Esophagus squamous epithelium (tissue), 5 donors: Measurements from ENCODE around the gene DISP2. TPM values are rescaled to one million over a fixed set of nuclear protein-coding genes. Genes with fewer than 3 reads are reported as not detected.

Experiments used
- DNase-seq: peaks from one replicate; lab custom pipeline; 2025; lab: John Stamatoyannopoulos, UW
- H3K27ac ChIP-seq, 4 donors: fragments of 200-600 bp; sonication (generic); one replicate each; pipeline ENCODE4 v1.5.1; 2016 to 2019; ENCODE audit warnings: mild to moderate bottlenecking in 1 of 4
- H3K27me3 ChIP-seq, 4 donors: fragments of 200-600 bp; sonication (generic); 1 replicate in 3 of 4; 2 replicates in 1 of 4; pipeline versions ENCODE4 v1.5.1 to v1.6.0; 2017 to 2021; ENCODE audit warnings: antibody characterized with exemption in 1 of 4
- H3K36me3 ChIP-seq, 3 donors: fragments of 200-600 bp; sonication (generic); one replicate each; pipeline ENCODE4 v1.5.1; 2016 to 2019
- H3K4me1 ChIP-seq, 3 donors: fragments of 200-600 bp; sonication (generic); one replicate each; pipeline ENCODE4 v1.5.1; 2017 to 2019
- H3K4me3 ChIP-seq, 4 donors: fragments of 200-600 bp; sonication (generic); 1 replicate in 3 of 4; 2 replicates in 1 of 4; pipeline ENCODE4 v1.5.1; 2016 to 2019; ENCODE audit warnings: mild to moderate bottlenecking in 2 of 4, moderate library complexity in 1 of 4
- H3K9me3 ChIP-seq, 3 donors: fragments of 200-600 bp; sonication (generic); one replicate each; pipeline ENCODE4 v1.5.1; 2016 to 2019
- CTCF ChIP-seq, 6 experiments: fragments of 450-650 bp in 4 of 6; fragments of 200-600 bp in 2 of 6; sonication (generic) in 2 of 6; IDR thresholded peaks; one replicate each; pipeline ENCODE4 v1.5.1; 2016 to 2019; ENCODE audit warnings: antibody characterized with exemption in 6 of 6, mild to moderate bottlenecking in 4 of 6, moderate library complexity in 4 of 6
- POLR2A ChIP-seq, 4 donors: fragments of 450-650 bp; IDR thresholded peaks; one replicate each; pipeline ENCODE4 v1.6.1; 2017; ENCODE audit warnings: antibody characterized with exemption in 4 of 4, mild to moderate bottlenecking in 4 of 4, moderate library complexity in 3 of 4
- WGBS, 2 donors: methylation state at CpG; one replicate each; pipeline ENCODE4 v1.1.5; 2018; 5-methylcytosine and 5-hydroxymethylcytosine counted together
- intact Hi-C: fragments of 100-400 bp; cut with DNase I; formaldehyde crosslinking; loops from one replicate; pipeline ENCODE4 v1.15.0; 2022
- total RNA-seq, 4 donors: library from RNA; depleted of rRNA; stranded (reverse); fragments of >200 nt; gene quantifications; one replicate each; pipeline ENCODE4 v1.1.0, GENCODE V29; 2016
- donor health status: DM: yes; HTN: yes; CAD: no.

The DISP2 gene
- total RNA-seq, 4 donors from 2014 or later: under 0.01 TPM; not detected in 2

- 81 to 88% methylated on average over 11 of the region's 11 CpGs for WGBS, 2 donors
- no peaks in the 10 kb centered on the region for H3K9me3 ChIP-seq
- intact Hi-C loops: loop anchor here (5.0 to 10.0 kb wide), 2 partner anchors 49 to 84 kb away; partner anchors contain the start of gene ANKRD63
- no peaks in the 10 kb centered on the region for H3K36me3 ChIP-seq
- DNase-seq: no peak
- H3K4me3 ChIP-seq: no peak overlapping the region
- H3K4me1 ChIP-seq: peaks cover 13 to 22% (median 14%) of the 10 kb centered on the region in 3 donors
- H3K27ac ChIP-seq: no peak overlapping the region
- H3K27me3 ChIP-seq: peaks cover 0 to 26% (median 0%) of the 10 kb centered on the region in 4 donors
- TF ChIP-seq CTCF (IDR thresholded peaks at IDR 0.05) (no peak), POLR2A (IDR thresholded peaks at IDR 0.05) (no peak)
Measured at GRCh38 chr15:40365624-40366456, 7.8 kb downstream of the DISP2 start.

- Histone ChIP-seq H3K4me1 (peaks cover 13 to 22% (median 14%) of the 10 kb centered on the region in 3 donors), H3K27ac (peak overlapping the region in 1 of 4 donors; percentile 22), H3K27me3 (peaks cover 0 to 35% (median 0%) of the 10 kb centered on the region in 4 donors), H3K36me3 (no peaks in the 10 kb centered on the region), H3K4me3 (peak overlapping the region in 1 of 4 donors; percentile 40), H3K9me3 (no peaks in the 10 kb centered on the region)
- TF ChIP-seq POLR2A (IDR thresholded peaks at IDR 0.05): no peak
- TF ChIP-seq CTCF (IDR thresholded peaks at IDR 0.05): no peak
- WGBS, 2 donors: 75 to 90% methylated on average over 7 to 12 of the region's 14 CpGs
- intact Hi-C loops: loop anchor here (5.0 to 10.0 kb wide), 2 partner anchors 48 to 84 kb away; partner anchors contain the start of gene ANKRD63
- DNase-seq: no peak
Measured at GRCh38 chr15:40366457-40367370, 8.7 kb downstream of the DISP2 start.

GRCh38 chr15:40367371-40367685 lies 9.3 kb downstream of the DISP2 start:
- H3K27me3 ChIP-seq: peaks cover 0 to 36% (median 0%) of the 10 kb centered on the region in 4 donors
- intact Hi-C loops: loop anchor here (5.0 to 10.0 kb wide), 2 partner anchors 47 to 85 kb away; partner anchors contain the start of gene ANKRD63

More at GRCh38 chr15:40367371-40367685, 9.3 kb downstream of the DISP2 start:
- DNase-seq: no peak
- no peak for TF ChIP-seq CTCF (IDR thresholded peaks at IDR 0.05)
- no peak for TF ChIP-seq POLR2A (IDR thresholded peaks at IDR 0.05)
- Histone ChIP-seq H3K4me1 (peaks cover 13 to 22% (median 14%) of the 10 kb centered on the region in 3 donors), H3K27ac (peak overlapping the region in 3 of 4 donors; percentile 22 to 57 (median 27)), H3K4me3 (peak overlapping the region; percentile 20 to 62 (median 36)), H3K9me3 (no peaks in the 10 kb centered on the region), H3K36me3 (no peaks in the 10 kb centered on the region)
- 67 to 76% methylated on average over 3 to 4 of the region's 5 CpGs for WGBS, 2 donors
